HG03378 (cell line): ENCODE measurements around the gene KCNH1.

Experiments
- ATAC-seq: cut with Tn5 transposase; IDR thresholded peaks from one replicate; pipeline ENCODE4 v1.9.1; 2021; ENCODE audit warnings: mild to moderate bottlenecking, moderate library complexity; ENCODE audit not compliant: unreplicated experiment

KCNH1 gene

DNA sequence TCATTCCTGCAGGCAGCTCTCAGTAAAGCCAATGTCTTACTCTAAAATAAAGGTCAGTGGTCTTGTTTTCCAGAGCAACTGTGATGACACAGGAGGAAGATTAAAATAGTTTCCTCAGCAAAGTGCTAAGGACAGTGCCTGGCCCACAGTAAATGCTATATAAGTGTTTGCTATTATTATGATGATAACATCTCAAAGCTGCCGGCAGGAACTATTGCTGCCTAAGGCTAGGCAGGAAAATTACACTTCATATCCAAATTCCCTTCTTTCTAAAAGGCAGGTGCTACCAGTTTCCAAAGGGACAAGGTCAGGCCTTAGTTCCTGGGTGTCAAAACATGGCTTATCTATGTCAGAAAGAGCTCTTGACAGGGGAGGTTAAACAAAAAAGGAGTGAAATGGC lies 403.9 kb downstream of the KCNH1 start:
- ATAC-seq = no peak

- no peak for ATAC-seq
Observed at GRCh38 chr1:210728437-210729149, 405.4 kb downstream of the KCNH1 start.

GRCh38 chr1:210727709-210728108 lies 406.2 kb downstream of the KCNH1 start:
- ATAC-seq = no peak

DNA sequence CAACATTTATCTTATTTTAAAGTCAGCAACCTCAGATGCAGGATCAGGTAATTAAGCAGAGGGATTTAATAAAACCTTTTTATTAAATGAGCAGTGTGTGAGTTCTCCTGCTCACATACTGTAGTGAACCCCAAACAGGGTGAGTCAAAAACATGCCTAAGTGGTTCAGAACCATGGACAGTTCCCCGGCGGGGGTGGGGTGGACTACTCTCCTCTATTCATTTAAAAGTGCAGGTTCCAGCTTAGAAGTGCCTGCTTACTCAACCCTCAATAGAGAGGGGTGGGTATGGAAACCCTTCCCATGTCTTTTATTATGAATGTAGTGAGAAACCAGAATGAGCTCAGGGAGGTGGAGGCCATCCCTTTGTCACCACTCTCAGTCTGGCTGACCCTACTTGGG lies 407.3 kb downstream of the KCNH1 start:
- ATAC-seq = no peak

- ATAC-seq = no peak
Observed at GRCh38 chr1:210724768-210725167, 409.2 kb downstream of the KCNH1 start.

DNA sequence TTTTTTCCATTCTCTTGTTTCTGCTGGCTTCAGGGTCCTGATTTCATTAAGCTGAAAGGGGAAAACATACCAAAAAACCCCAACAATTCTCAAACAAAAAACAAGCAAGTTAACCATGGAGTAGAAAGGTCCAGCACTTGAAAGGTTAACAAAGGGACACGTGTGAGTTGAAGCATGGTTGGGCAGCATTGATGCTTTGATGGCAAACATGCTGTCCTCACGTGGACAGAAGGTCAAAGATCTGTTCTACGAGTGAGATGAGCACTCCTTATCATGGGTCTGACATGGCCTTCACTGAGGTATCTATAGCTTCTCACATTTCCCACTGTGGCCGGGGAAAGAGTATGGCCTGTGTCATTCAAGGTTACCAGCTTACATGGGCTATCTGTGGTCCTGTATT lies 410.3 kb downstream of the KCNH1 start:
- no peak for ATAC-seq

- ATAC-seq = no peak
Observed at GRCh38 chr1:210722410-210723081, 411.4 kb downstream of the KCNH1 start.

DNA sequence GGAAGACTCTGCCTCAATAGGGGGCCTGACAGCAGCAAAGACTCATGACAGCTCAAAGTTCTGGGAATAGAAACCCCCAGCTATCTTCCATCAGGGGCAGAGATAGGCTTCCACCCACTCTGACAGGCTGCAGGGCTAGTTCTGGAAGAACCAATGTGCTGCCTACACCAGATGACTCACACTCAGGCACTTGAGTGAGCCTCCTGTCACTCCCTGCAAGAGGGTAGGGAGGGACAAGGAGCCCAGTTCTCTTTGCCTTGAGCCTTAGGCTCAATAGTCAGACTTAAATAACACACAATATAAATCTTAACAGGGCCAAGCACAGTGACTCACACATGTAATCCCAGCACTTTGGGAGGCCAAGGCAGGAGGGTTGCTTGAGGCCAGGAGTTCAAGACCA lies 418.9 kb downstream of the KCNH1 start:
- no peak for ATAC-seq

GRCh38 chr1:210711825-210712612 lies 421.9 kb downstream of the KCNH1 start:
- no peak for ATAC-seq

GRCh38 chr1:210709701-210710100 lies 424.2 kb downstream of the KCNH1 start:
- ATAC-seq = no peak

DNA sequence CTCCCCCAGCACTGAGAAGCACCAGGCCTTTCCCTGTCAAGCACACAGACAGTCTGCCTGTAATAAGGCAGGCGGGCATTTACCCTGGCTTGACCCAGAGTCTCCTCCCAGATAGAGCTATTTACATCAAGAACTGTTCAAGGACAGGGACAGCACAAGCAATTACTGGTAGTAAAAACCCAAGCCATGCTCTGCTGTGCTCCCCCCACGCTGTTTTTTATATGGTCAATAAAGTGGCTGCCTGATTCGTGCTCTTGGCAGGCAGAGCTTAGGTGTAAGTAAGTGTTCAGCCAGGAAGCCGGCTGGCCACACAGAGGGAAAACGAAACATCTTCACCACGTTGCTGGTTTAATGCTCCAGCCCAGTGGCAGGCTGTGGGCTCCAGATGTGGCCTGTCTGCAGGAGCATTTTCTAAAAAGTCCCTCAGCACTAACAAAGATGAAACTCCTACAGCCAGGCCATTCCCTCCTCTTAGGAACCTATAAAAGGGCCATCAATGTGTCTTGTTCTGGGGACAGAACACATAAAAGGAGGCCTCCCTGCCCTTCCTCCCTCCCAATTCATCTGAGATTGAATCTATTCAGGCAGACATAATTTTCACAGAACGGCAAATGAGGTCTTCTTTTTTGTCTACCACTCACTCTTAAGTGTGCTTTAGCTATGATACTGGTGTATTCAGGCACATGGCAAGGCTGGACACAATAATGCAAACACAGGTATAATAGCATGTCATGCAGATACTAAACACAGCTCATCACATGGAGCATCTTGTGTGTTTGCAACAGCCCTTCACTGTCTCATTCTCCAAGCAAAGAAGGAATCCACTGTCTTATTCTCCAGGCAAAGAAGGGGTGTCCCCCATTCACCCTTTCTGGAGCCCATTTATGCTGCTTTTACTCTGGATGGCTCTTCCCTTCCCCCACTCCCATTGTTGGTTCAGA lies 426.4 kb downstream of the KCNH1 start:
- no peak for ATAC-seq

DNA sequence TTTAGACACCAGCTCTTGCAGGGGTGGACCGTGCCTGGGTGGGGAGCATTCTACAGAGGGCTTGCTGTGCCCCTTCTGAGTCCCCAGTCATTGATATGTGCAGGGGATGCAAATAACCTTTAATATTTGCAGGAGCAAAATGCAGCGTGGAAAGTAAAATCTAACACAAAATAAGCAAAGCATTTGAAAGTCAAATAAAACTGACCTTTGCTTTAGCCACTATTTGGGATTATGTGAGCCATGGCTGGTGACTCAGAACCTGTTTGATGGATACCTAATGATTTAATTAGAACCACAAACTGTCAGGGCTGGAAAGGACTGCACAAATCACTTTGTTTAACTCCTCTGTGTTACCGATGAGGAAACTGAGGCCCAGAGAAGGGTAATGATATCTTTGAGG lies 427.7 kb downstream of the KCNH1 start:
- no peak for ATAC-seq

GRCh38 chr1:210705086-210705485 lies 428.9 kb downstream of the KCNH1 start:
- no peak for ATAC-seq

DNA sequence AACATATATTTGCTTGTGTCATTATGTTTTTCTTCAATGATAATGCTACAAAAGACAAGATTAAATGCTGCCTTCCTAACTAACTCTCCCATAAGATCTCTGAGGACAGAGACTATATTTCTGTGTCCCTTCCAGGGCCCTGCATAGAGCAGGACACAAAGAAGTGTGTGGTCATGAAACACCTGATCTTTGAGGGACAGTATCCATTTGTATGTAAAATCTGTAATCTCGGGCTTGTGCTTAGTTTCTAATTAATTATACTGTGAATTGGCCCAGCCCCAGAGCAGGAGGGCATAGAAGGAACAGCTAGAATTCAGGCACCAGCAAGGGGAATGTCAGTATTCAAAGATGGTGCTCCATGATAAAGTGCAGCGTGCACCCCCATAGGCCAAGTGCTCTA lies 430.4 kb downstream of the KCNH1 start:
- no peak for ATAC-seq

DNA sequence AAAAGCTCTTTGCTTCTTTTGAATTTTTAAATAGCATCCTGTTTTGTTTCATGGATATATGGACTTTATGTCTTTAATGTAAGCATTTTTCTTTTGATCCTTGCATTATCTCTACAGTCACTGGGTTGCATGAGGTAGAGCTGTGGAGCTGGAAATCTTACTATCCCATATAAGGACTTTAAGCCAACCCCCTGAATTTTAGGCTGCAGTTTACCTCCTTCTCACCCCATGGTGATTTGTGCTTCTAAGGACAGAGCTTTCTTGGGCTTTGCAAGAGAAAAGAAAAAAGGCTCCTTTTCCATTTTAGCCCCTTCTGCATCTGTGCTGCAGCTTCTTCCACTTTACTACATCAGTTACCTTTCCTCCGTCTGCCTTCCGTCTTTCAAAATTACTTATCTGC lies 431.4 kb downstream of the KCNH1 start:
- no peak for ATAC-seq

GRCh38 chr1:210700511-210700910 lies 433.4 kb downstream of the KCNH1 start:
- no peak for ATAC-seq

DNA sequence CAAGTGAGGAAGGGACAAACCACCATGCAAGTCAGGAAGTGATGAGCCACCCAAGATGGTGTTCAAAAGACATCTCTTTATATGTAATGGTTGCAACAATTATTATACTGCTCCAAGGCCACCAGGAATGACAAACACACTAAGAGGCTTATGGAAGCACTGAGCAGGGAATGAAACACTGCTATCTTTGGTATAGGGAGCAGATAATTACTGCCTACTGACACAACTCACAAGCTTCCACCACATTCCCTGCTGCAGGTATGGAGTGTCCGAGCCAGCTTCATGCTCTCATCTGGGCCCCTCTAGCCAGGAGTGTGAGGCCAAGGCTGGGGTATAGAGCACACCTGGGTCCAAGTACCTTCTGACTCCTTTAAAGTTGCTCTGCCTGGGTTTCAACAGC lies 433.9 kb downstream of the KCNH1 start:
- ATAC-seq = no peak

GRCh38 chr1:210698661-210699060 lies 435.3 kb downstream of the KCNH1 start:
- ATAC-seq = no peak

DNA sequence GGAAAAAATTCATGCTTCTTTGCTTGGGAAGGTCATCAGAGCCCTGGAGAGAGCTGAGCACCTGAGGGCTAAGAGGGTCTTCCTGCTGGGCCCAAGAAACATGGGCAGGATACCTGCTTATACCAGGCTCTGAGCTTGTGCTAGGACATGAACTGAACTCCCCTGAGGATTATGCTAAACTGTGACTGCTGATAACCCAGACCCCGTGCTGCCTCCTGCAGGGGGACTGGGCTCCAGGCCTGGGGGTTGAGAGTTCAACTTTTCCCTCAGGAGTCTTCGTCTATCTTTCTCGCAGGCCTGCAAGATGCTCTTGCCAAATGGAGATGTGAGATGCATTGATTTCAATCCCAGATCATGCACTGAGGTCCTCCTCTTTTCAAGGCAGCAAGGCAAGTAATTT lies 436.8 kb downstream of the KCNH1 start:
- ATAC-seq = no peak

GRCh38 chr1:210696709-210697108 lies 437.2 kb downstream of the KCNH1 start:
- peak; percentile 98 for ATAC-seq

DNA sequence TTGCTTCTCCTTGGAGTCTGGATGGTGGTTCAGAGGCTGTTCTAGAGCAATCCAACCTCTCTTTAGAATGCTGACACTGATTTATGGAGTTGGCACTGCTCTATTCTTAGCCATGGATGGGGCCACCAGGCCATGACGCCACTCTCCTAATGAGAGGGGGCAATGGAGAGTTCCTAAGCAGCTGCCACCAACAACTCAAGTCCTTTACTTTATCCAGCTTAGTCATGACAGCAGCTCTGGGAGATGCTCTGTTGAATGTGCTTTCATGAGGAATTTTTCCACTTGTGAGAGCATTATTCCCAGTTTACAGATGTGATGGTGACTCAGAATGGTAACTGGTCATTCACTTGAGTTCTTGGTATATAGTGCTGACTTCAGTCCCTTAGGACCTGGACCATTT lies 438.9 kb downstream of the KCNH1 start:
- no peak for ATAC-seq
